OCI-LY7 (cell line): Measurements from ENCODE around the gene FAM240B.

Source experiments
- CTCF ChIP-seq: fragments of 200-600 bp; sonication (generic); conservative IDR thresholded peaks from 2 replicates; pipeline ENCODE4 v1.5.1; 2014; ENCODE audit warnings: mild to moderate bottlenecking, antibody characterized with exemption, low read length, moderate library complexity, mixed read lengths
- EZH2phosphoT487 ChIP-seq: fragments of 200-600 bp; sonication (generic); IDR thresholded peaks from 2 replicates; pipeline ENCODE4 v1.6.1; 2018; ENCODE audit warnings: low read depth, borderline replicate concordance, mild to moderate bottlenecking, mixed run types, antibody characterized with exemption, low read length, moderate library complexity, mixed read lengths

DNA sequence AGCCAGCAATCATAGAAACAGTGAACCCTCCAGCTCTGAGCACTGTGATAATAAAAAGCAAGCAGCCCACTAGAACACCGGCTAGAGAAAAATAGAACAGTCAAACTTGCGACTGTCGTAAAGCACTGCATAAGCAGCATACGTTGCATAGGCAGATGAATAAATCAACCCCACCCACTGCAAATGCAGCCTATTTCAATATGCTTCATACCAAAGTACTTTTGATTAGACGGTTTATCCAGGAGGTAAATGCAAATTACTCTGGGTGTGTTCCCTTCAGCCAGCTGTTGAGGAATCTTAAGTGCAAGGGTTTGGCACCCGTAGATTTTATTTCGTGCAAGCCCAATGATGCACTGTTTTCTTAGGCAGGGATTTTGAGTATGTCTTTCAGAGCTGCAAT, 67.4 kb downstream of the FAM240B start:
- TF ChIP-seq CTCF (no peak), EZH2phosphoT487 (no peak)
